Measurements from ENCODE around the gene COBL. TPM values are rescaled to one million over a fixed set of nuclear protein-coding genes. Genes with fewer than 3 reads are reported as not detected.

COBL gene
- polyA plus RNA-seq, 1 donor (not counting 4 experiments of a cell fraction or from before 2014, with no cell fraction given), result 4.5 TPM

DNA sequence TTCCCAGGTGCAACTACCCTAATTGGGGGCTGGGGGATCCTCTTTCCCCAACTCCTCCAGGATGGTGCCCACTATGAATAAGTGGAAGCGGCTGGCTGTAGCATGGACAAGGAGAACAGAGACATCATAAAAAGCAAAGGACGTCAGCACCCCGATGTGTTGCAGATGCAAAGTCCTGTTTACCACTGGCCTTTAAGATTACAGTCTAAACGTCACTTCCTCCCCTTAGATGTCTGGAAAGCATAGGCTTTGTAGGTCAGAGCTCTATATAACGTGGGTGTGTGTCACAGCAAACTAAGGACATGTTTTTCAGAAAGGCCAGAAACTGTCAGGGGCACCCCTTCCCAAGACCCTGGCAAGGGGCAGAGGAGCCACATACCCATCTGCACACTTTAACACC lies 7.9 kb downstream of the COBL start:
- Histone ChIP-seq H3K36me3 (ENCODE audit: control insufficient read depth in 2 of 2, extremely low read depth in 1 of 2, insufficient read depth in 2 of 2, low read length in 2 of 2) (no peaks in the 10 kb centered on the region), H3K4me2 (ENCODE audit: control insufficient read depth, extremely low read depth, insufficient read depth, low read depth, low read length) (no peak overlapping the region), H3K9me3 (ENCODE audit: control insufficient read depth, low read depth, low read length) (no peaks in the 10 kb centered on the region), H3K4me1 (ENCODE audit: control insufficient read depth, extremely low read depth, insufficient read depth, low read length) (no peaks in the 10 kb centered on the region), H2AFZ (ENCODE audit: control insufficient read depth, low read length) (no peak overlapping the region), H3K9me1 (ENCODE audit: control insufficient read depth, extremely low read depth, insufficient read depth, low read length) (no peaks in the 10 kb centered on the region), H3K4me3 (ENCODE audit: control insufficient read depth in 2 of 3, extremely low read depth in 1 of 3, insufficient read depth in 2 of 3, low read depth in 1 of 3, low read length in 3 of 3) (no peak overlapping the region), H4K20me1 (ENCODE audit: control insufficient read depth, extremely low read depth, insufficient read depth, low read length) (no peaks in the 10 kb centered on the region), H3K9ac (ENCODE audit: control insufficient read depth, extremely low read depth, insufficient read depth, low read length) (no peak overlapping the region), H3K27ac (ENCODE audit: control insufficient read depth, insufficient read depth, low read length) (no peak overlapping the region), H3K27me3 (ENCODE audit: control insufficient read depth, extremely low read depth, insufficient read depth, low read length) (no peaks in the 10 kb centered on the region), H3K79me2 (ENCODE audit: control insufficient read depth, insufficient read depth, low read length) (no peaks in the 10 kb centered on the region)
- no peak for TF ChIP-seq EZH2 (IDR thresholded peaks at IDR 0.05; ENCODE audit: low read length)
- TF ChIP-seq, protein P1, sequence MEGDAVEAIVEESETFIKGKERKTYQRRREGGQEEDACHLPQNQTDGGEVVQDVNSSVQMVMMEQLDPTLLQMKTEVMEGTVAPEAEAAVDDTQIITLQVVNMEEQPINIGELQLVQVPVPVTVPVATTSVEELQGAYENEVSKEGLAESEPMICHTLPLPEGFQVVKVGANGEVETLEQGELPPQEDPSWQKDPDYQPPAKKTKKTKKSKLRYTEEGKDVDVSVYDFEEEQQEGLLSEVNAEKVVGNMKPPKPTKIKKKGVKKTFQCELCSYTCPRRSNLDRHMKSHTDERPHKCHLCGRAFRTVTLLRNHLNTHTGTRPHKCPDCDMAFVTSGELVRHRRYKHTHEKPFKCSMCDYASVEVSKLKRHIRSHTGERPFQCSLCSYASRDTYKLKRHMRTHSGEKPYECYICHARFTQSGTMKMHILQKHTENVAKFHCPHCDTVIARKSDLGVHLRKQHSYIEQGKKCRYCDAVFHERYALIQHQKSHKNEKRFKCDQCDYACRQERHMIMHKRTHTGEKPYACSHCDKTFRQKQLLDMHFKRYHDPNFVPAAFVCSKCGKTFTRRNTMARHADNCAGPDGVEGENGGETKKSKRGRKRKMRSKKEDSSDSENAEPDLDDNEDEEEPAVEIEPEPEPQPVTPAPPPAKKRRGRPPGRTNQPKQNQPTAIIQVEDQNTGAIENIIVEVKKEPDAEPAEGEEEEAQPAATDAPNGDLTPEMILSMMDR (optimal IDR thresholded peaks at IDR 0.05 in 1 of 3, IDR thresholded peaks at IDR 0.05 in 1 of 3, conservative IDR thresholded peaks at IDR 0.05 in 1 of 3; ENCODE audit: extremely low read depth in 1 of 3, insufficient read depth in 2 of 3, low read length in 3 of 3), result no peak
- dilution Hi-C loops (cut with MboI; ENCODE audit: extremely low pct_ligation_motif_present, low sequenced_read_pairs), result no loop called here
- no peak for FAIRE-seq
- DNase-seq (ENCODE audit: low read depth, low spot score), result no peak

DNA sequence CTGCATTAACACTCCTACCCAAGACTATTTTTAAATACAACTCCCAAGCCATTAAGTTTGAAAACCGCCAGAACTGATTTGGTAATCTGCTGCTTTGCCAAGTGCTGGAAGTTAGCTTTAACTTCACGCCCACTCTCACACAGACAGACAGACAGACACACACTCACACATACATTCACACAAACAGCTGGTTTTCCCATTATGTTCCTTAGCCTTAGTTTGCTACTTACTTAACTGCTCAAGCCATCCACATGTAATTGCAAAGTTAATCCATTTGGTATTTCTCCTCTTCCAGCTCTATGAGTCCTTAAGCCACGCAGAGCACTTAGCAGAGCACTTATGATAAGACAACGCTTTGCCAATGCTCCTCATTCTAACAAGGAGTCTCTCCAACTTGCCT lies 8.3 kb downstream of the COBL start:
- no peak overlapping the region for H2AFZ ChIP-seq (ENCODE audit: control insufficient read depth, low read length)
- no peak overlapping the region for H3K27ac ChIP-seq (ENCODE audit: control insufficient read depth, insufficient read depth, low read length)
- no peak overlapping the region for H3K9ac ChIP-seq (ENCODE audit: control insufficient read depth, extremely low read depth, insufficient read depth, low read length)
- no peak for TF ChIP-seq EZH2 (IDR thresholded peaks at IDR 0.05; ENCODE audit: low read length)
- TF ChIP-seq, protein P1 (optimal IDR thresholded peaks at IDR 0.05 in 1 of 3, IDR thresholded peaks at IDR 0.05 in 1 of 3, conservative IDR thresholded peaks at IDR 0.05 in 1 of 3; ENCODE audit: extremely low read depth in 1 of 3, insufficient read depth in 2 of 3, low read length in 3 of 3), result no peak
- no peaks in the 10 kb centered on the region for H3K79me2 ChIP-seq (ENCODE audit: control insufficient read depth, insufficient read depth, low read length)
- no peaks in the 10 kb centered on the region for H3K36me3 ChIP-seq (ENCODE audit: control insufficient read depth in 2 of 2, extremely low read depth in 1 of 2, insufficient read depth in 2 of 2, low read length in 2 of 2)
- no peak overlapping the region for H3K4me2 ChIP-seq (ENCODE audit: control insufficient read depth, extremely low read depth, insufficient read depth, low read depth, low read length)
- peaks cover 1% of the 10 kb centered on the region for H3K4me1 ChIP-seq (ENCODE audit: control insufficient read depth, extremely low read depth, insufficient read depth, low read length)
- dilution Hi-C loops (cut with MboI; ENCODE audit: extremely low pct_ligation_motif_present, low sequenced_read_pairs), result no loop called here
- DNase-seq (ENCODE audit: low read depth, low spot score) (no peak), FAIRE-seq (peak; percentile 46)
- H3K4me3 ChIP-seq (ENCODE audit: control insufficient read depth in 2 of 3, extremely low read depth in 1 of 3, insufficient read depth in 2 of 3, low read depth in 1 of 3, low read length in 3 of 3), result no peak overlapping the region
- H3K27me3 ChIP-seq (ENCODE audit: control insufficient read depth, extremely low read depth, insufficient read depth, low read length), result no peaks in the 10 kb centered on the region
- H4K20me1 ChIP-seq (ENCODE audit: control insufficient read depth, extremely low read depth, insufficient read depth, low read length), result no peaks in the 10 kb centered on the region
- no peaks in the 10 kb centered on the region for H3K9me3 ChIP-seq (ENCODE audit: control insufficient read depth, low read depth, low read length)
- H3K9me1 ChIP-seq (ENCODE audit: control insufficient read depth, extremely low read depth, insufficient read depth, low read length), result no peaks in the 10 kb centered on the region
